ENCODE results near the gene RAD54L2.

GRCh38 chr3:51550080-51550819 is 11.7 kb downstream of the RAD54L2 start:
- TF ChIP-seq CTCF (conservative IDR thresholded peaks at IDR 0.05; ENCODE audit: low read depth, low read length), result no peak
- no peak for TF ChIP-seq RFX5 (IDR thresholded peaks at IDR 0.05; ENCODE audit: low read depth, low read length)
- TF ChIP-seq CHD1 (IDR thresholded peaks at IDR 0.05; ENCODE audit: low read depth, low read length), result no peak
- TF ChIP-seq MAFK (IDR thresholded peaks at IDR 0.05; ENCODE audit: low read depth, low read length), result no peak
- no peak for TF ChIP-seq POLR2A (IDR thresholded peaks at IDR 0.05; ENCODE audit: low read depth, low read length)
- TF ChIP-seq NFE2L2 (IDR thresholded peaks at IDR 0.05; ENCODE audit: low read depth, low read length), result no peak
- no peak for TF ChIP-seq CEBPB (IDR thresholded peaks at IDR 0.05; ENCODE audit: low read depth, low read length)
- TF ChIP-seq MXI1 (IDR thresholded peaks at IDR 0.05; ENCODE audit: borderline replicate concordance, low read depth, low read length), result no peak
- TF ChIP-seq RAD21 (IDR thresholded peaks at IDR 0.05; ENCODE audit: low read length), result no peak
- no peak for TF ChIP-seq MAZ (IDR thresholded peaks at IDR 0.05; ENCODE audit: borderline replicate concordance, low read depth, low read length)
- TF ChIP-seq, protein P1, sequence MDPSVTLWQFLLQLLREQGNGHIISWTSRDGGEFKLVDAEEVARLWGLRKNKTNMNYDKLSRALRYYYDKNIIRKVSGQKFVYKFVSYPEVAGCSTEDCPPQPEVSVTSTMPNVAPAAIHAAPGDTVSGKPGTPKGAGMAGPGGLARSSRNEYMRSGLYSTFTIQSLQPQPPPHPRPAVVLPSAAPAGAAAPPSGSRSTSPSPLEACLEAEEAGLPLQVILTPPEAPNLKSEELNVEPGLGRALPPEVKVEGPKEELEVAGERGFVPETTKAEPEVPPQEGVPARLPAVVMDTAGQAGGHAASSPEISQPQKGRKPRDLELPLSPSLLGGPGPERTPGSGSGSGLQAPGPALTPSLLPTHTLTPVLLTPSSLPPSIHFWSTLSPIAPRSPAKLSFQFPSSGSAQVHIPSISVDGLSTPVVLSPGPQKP (IDR thresholded peaks at IDR 0.05; ENCODE audit: borderline replicate concordance, low read depth, low read length), result no peak
- TF ChIP-seq BHLHE40 (IDR thresholded peaks at IDR 0.05; ENCODE audit: low read depth, low read length), result no peak
- TF ChIP-seq SMC3 (IDR thresholded peaks at IDR 0.05; ENCODE audit: low read depth, low read length), result no peak
